ENCODE results near the gene MRGPRD. TPM values are rescaled to one million over a fixed set of nuclear protein-coding genes. Genes with fewer than 3 reads are reported as not detected.
A peak's percentile ranks its signal among the peaks of the same experiment; 100 is the strongest.

The MRGPRD gene
- total RNA-seq, 4 donors from 2014 or later, result not detected

- Histone ChIP-seq H3K27ac (peak overlapping the region in 2 of 3 donors; percentile 12 to 54), H3K9me3 (no peaks in the 10 kb centered on the region), H3K4me1 (peaks cover 0 to 40% of the 10 kb centered on the region in 2 donors), H3K36me3 (no peaks in the 10 kb centered on the region), H3K4me3 (replicated peaks in 1 of 3) (peak overlapping the region in 1 of 3 donors; percentile 12), H3K27me3 (peaks cover 4% of the 10 kb centered on the region)
- 56 to 57% methylated on average over 3 to 7 of the region's 9 CpGs for WGBS, 2 donors
- intact Hi-C loops (cut with DNase I), result no loop called here
- no peak for TF ChIP-seq CTCF (IDR thresholded peaks at IDR 0.05)
- no peak for TF ChIP-seq POLR2A (IDR thresholded peaks at IDR 0.05)
- DNase-seq, result no peak
Observed at GRCh38 chr11:69010361-69010891, 29.6 kb upstream of the MRGPRD start.

DNA sequence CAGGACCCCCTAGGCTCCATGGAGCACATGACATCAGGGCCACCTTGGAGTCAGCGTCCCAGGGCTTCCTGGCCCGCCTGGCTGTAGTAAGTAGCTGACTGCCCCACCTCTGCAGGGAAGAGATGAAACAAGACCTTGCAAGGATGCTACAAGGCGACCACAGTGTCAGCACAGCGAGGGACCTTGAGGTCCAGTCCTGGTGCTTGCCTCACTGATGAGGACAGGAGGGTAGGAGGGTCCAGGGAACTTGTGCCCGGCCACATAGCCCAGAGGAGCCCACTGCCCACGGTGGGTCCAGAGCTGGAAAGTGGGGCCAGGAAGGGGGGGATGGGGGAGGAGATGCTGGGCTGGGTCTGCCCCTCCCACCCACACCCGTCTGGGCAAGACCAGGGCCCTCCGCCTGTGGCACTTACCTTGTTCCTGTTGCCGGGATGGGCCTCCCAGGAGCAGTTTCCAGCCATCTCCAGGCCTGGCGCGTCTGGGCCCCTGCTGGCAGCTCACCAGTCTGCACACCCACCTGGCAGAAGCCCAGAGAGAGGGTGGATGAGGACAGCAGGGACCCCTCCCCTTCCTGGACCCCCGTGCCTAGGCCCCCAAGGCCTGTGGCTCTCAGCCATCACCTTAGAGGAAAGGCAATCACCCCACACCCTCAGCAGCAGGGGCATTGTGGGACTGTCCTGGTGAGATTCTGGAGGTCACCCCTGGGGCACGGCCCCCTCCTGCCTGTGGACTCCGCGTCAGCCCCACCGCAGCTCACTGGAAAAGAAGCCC, 28.8 kb upstream of the MRGPRD start:
- Histone ChIP-seq H3K9me3 (no peaks in the 10 kb centered on the region), H3K27me3 (peaks cover 4% of the 10 kb centered on the region), H3K27ac (peak overlapping the region in 2 of 3 donors; percentile 36 to 54), H3K36me3 (no peaks in the 10 kb centered on the region), H3K4me1 (peaks cover 0 to 40% of the 10 kb centered on the region in 2 donors), H3K4me3 (replicated peaks in 1 of 3) (no peak overlapping the region)
- TF ChIP-seq CTCF (IDR thresholded peaks at IDR 0.05) (no peak), POLR2A (IDR thresholded peaks at IDR 0.05) (no peak)
- DNase-seq, result no peak
- 67 to 83% methylated on average over 3 to 14 of the region's 16 CpGs for WGBS, 2 donors
- intact Hi-C loops (cut with DNase I), result no loop called here

DNA sequence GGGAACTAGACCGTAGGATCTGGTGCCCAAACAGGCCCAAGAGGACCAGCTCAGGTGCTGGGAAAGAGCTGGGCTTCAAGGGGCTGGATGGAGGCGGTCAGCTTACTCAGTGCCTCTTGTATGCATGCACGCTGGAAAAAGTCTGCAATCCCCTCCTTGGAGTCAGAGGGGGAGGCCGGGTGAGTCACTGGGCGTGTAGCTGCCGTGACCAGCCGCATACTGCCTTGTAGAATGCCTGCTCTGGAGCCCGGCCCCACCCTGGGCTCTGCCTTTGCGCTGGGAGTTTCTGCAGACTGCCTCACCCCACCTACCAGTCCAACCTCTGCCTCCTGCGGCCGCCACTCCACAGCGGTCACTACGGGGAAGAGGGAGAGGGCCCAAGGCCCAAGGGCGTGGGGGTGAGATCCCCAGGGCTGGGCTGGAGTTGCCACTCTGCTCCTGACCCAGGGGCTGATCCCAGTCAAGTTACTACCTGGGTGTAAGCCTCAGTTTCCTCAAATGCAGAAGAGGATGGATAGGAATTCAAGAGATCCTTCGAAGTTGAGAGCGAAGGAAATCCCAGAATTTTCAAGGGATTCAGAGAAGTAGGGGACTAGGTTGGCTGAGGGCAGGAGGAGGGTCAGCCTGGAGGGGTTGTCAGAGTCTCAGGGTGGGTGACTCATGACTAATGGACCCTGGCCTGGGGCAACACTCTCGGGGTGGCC, 28.1 kb upstream of the MRGPRD start:
- intact Hi-C loops (cut with DNase I), result no loop called here
- 71 to 73% methylated on average over 11 to 17 of the region's 17 CpGs for WGBS, 2 donors
- H3K4me3 ChIP-seq (replicated peaks in 1 of 3), result no peak overlapping the region
- no peaks in the 10 kb centered on the region for H3K36me3 ChIP-seq
- H3K27me3 ChIP-seq, result peaks cover 4% of the 10 kb centered on the region
- peak; percentile 11 to 26 for DNase-seq
- peak overlapping the region in 2 of 3 donors; percentile 36 to 67 for H3K27ac ChIP-seq
- H3K4me1 ChIP-seq, result peaks cover 0 to 38% of the 10 kb centered on the region in 2 donors
- no peak for TF ChIP-seq POLR2A (IDR thresholded peaks at IDR 0.05)
- TF ChIP-seq CTCF (IDR thresholded peaks at IDR 0.05), result no peak
- H3K9me3 ChIP-seq, result no peaks in the 10 kb centered on the region

- H3K4me3 ChIP-seq (replicated peaks in 1 of 3), result no peak overlapping the region
Observed at GRCh38 chr11:69007975-69008381, 27.2 kb upstream of the MRGPRD start.

More at GRCh38 chr11:69007975-69008381, 27.2 kb upstream of the MRGPRD start:
- no peak for TF ChIP-seq CTCF (IDR thresholded peaks at IDR 0.05)
- TF ChIP-seq POLR2A (IDR thresholded peaks at IDR 0.05), result no peak
- Histone ChIP-seq H3K4me1 (peaks cover 0 to 30% of the 10 kb centered on the region in 2 donors), H3K27ac (peak overlapping the region in 1 of 3 donors; percentile 67), H3K9me3 (no peaks in the 10 kb centered on the region), H3K27me3 (no peaks in the 10 kb centered on the region), H3K36me3 (no peaks in the 10 kb centered on the region)
- WGBS, 2 donors, result 56 to 75% methylated on average over 8 of the region's 8 CpGs
- no peak for DNase-seq
- intact Hi-C loops (cut with DNase I), result no loop called here

Data from thyroid gland (tissue), 4 donors.